GM12865 (cell line): ENCODE results near the gene ACAD10.
A peak's percentile ranks its signal among the peaks of the same experiment; 100 is the strongest.

Experiments
- DNase-seq: peaks from one replicate; pipeline ENCODE4 v3.0.0; 2010; ENCODE audit warnings: low read depth
- H3K4me3 ChIP-seq: 2 replicates; pipeline ENCODE4 v1.5.1; 2011; ENCODE audit warnings: mild to moderate bottlenecking, low read depth, low read length, control low read depth
- TF ChIP-seq, protein P1 (sequence below): IDR thresholded peaks from 2 replicates; pipeline ENCODE4 v1.5.1; 2011; ENCODE audit warnings: low read length, control low read depth, low read depth, inconsistent platforms; ENCODE audit not compliant: insufficient read depth; ENCODE audit errors: missing control alignments

ACAD10 gene

DNA sequence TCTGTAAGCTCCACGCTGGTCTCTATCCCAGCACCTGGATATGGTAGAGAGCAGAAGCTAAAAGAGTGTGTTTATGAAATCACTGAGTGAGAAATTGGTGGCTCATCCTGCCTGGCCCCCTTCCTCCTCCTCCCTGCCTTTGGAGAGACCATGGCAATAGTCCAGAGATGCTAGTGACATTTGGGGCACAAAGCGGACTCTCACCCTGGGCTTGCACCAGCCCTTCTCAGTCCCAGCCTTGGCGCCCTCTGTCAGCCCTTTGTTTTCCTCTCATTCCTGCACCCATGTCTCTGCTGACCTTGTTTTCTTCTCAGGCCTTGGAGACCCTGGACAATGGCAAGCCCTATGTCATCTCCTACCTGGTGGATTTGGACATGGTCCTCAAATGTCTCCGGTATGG lies 99.1 kb downstream of the ACAD10 start:
- no peak overlapping the region for H3K4me3 ChIP-seq
- DNase-seq = no peak
- TF ChIP-seq, protein P1, sequence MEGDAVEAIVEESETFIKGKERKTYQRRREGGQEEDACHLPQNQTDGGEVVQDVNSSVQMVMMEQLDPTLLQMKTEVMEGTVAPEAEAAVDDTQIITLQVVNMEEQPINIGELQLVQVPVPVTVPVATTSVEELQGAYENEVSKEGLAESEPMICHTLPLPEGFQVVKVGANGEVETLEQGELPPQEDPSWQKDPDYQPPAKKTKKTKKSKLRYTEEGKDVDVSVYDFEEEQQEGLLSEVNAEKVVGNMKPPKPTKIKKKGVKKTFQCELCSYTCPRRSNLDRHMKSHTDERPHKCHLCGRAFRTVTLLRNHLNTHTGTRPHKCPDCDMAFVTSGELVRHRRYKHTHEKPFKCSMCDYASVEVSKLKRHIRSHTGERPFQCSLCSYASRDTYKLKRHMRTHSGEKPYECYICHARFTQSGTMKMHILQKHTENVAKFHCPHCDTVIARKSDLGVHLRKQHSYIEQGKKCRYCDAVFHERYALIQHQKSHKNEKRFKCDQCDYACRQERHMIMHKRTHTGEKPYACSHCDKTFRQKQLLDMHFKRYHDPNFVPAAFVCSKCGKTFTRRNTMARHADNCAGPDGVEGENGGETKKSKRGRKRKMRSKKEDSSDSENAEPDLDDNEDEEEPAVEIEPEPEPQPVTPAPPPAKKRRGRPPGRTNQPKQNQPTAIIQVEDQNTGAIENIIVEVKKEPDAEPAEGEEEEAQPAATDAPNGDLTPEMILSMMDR = no peak

DNA sequence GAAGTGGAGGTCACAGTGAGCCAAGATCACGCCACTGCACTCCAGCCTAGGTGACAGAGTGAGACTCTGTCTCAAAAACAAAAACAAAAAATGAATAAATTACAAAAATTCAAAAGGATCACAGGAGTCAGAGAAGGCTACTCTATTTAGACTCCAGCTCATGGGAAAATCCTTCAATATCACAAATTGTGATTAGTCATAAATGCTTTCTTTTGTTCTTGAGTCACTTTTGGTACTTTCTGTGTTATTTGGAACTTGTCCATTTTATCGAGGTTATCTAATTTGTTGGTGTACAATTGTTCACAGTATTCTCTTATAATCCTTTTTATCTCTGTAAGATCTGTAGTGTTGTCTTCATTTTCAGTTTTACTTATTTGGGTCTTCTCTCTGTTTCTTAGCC lies 99.8 kb downstream of the ACAD10 start:
- H3K4me3 ChIP-seq = no peak overlapping the region
- TF ChIP-seq, protein P1 = no peak
- DNase-seq = no peak

DNA sequence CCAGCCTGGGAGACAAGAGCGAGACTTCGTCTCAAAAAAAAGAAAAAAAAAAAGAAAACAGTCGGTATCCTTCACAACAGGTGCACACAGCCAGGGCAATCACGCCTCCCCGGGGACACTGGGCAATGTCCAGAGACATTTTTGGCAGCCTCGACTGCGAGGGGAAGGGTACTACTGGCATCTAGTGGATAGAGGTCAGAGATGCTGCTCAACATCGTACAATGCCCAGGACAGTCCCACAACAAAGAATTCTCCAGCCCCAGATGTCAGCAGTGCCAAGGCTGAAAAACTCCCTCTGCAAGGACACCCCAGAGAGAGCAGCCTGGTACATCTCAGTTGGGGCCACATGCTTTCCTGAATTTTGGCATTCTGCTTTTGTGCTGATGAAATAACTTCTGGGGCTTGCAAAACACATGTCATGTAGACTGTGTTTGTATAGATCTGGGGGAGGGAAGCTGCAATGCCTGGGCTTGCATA lies 102.4 kb downstream of the ACAD10 start:
- DNase-seq = peak; percentile 74
- TF ChIP-seq, protein P1 = peak; percentile 83

GRCh38 chr12:111789779-111790178 lies 103.9 kb downstream of the ACAD10 start:
- TF ChIP-seq, protein P1 = no peak
- no peak overlapping the region for H3K4me3 ChIP-seq
- no peak for DNase-seq

More for the DNA sequence above, 102.4 kb downstream of the ACAD10 start:
- no peak overlapping the region for H3K4me3 ChIP-seq

DNA sequence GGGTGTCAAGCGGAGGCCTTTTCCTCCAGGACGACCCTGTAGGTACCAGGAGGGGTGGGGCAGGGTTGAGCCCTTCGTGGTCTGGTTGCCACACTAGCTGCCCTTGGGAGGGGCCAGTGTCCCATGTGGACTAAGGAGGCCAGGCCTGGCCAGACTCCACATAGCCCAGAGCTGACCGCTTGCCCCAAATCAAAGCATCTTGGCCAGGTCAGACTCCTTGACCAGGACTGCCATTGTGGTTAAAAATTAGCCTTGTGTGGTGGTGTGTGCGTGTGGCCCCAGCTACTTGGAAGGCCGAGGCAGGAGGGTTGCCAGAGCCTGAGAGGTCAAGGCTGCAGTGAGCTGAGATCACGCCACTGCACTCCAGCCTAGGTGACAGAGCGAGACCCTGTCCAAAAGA lies 105.7 kb downstream of the ACAD10 start:
- TF ChIP-seq, protein P1 = no peak

GRCh38 chr12:111792155-111792855 lies 106.5 kb downstream of the ACAD10 start:
- TF ChIP-seq, protein P1 = no peak
- H3K4me3 ChIP-seq = no peak overlapping the region
- DNase-seq = no peak

More for the DNA sequence above, 105.7 kb downstream of the ACAD10 start:
- no peak overlapping the region for H3K4me3 ChIP-seq
- no peak for DNase-seq

DNA sequence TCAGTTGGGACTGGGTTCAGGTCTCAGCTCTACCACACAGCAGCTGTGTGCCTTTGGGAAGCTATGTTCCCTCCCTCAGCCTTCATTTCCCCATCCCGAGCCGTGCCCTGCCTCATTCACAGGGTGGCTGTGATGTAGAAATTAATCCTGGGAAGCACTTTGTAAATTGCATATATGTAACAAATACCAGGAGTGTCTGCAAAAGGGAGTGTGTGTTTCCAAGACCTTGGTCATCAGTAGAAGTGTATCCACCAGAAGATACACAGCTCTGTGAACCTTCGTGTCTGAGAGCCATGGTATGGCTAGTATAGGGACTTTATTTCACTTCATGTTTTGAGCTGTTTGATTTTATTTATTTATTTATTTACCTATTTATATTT lies 107.0 kb downstream of the ACAD10 start:
- DNase-seq = no peak
- TF ChIP-seq, protein P1 = no peak
- H3K4me3 ChIP-seq = no peak overlapping the region
